ENCODE measurements around the gene MFAP3L. TPM values are rescaled to one million over a fixed set of nuclear protein-coding genes. Genes with fewer than 3 reads are reported as not detected.

MFAP3L gene
- total RNA-seq, 1 experiment from 2014 or later = 5.1 TPM

DNA sequence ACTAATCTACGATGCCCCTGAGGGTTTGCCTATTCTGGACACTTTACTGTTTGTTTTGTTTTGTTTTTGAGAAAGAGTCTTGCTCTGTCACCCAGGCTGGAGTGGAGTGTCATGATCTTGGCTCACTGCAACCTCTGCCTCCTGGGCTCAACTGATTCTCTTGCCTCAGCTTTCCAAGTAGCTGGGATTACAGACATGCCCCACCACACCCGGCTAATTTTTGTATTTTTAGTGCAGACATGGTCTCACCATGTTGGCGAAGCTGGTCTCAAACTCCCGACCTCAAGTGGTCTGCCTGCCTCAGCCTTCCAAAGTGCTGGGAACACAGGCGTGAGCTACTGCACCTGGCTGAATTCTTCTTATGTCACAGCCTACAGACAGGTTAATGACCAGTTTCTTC, 70.7 kb downstream of the MFAP3L start:
- Histone ChIP-seq H3K9ac (ENCODE audit: extremely low read depth, insufficient read length, low read length) (no peak overlapping the region), H3K56ac (ENCODE audit: insufficient read length, low read depth, low read length) (no peak overlapping the region)

More for the DNA sequence above, 70.7 kb downstream of the MFAP3L start:
- Histone ChIP-seq H3K4ac (ENCODE audit: low read depth, low read length) (no peak overlapping the region), H2BK15ac (ENCODE audit: low read depth, low read length) (no peak overlapping the region), H3K79me2 (ENCODE audit: insufficient read depth, low read length) (no peaks in the 10 kb centered on the region), H3K18ac (ENCODE audit: insufficient read length, low read depth, low read length) (no peak overlapping the region), H4K91ac (ENCODE audit: insufficient read length, low read depth, low read length) (no peak overlapping the region), H4K5ac (ENCODE audit: insufficient read length, low read depth, low read length) (no peak overlapping the region), H2BK120ac (ENCODE audit: low read depth, low read length, poor library complexity, severe bottlenecking) (no peak overlapping the region), H3K4me1 (ENCODE audit: insufficient read depth, low read length) (peaks cover 11% of the 10 kb centered on the region), H2BK12ac (ENCODE audit: insufficient read length, low read depth, low read length) (no peak overlapping the region), H3K23ac (ENCODE audit: insufficient read length, low read depth, low read length) (no peak overlapping the region), H3K79me1 (ENCODE audit: insufficient read depth, low read depth, low read length, poor library complexity, severe bottlenecking) (no peaks in the 10 kb centered on the region), H3K27me3 (ENCODE audit: insufficient read depth, low read length) (no peaks in the 10 kb centered on the region), H2BK20ac (ENCODE audit: low read depth, low read length, poor library complexity, severe bottlenecking) (no peak overlapping the region), H3K14ac (ENCODE audit: insufficient read depth, low read length) (no peak overlapping the region), H4K20me1 (ENCODE audit: control insufficient read depth, insufficient read depth, insufficient read length) (no peaks in the 10 kb centered on the region), H2AFZ (ENCODE audit: low read length) (no peak overlapping the region), H4K8ac (replicated peaks; ENCODE audit: insufficient read length, low read depth, low read length) (no peak overlapping the region), H3K27ac (ENCODE audit: insufficient read length, low read depth, low read length) (no peak overlapping the region), H2BK5ac (ENCODE audit: insufficient read length, low read length) (no peak overlapping the region), H3K4me2 (ENCODE audit: insufficient read depth, insufficient read length, low read length) (no peak overlapping the region), H3K9me3 (ENCODE audit: control insufficient read depth, low read depth, low read length) (no peaks in the 10 kb centered on the region), H2AK5ac (ENCODE audit: insufficient read length, low read length) (no peak overlapping the region), H3T11ph (ENCODE audit: low read length) (no peak overlapping the region), H3K23me2 (ENCODE audit: insufficient read length, low read depth, low read length, poor library complexity, severe bottlenecking) (no peaks in the 10 kb centered on the region)
- Mint-ChIP-seq H3K4me3 (no peak overlapping the region), H3K27ac (peak overlapping the region in 1 of 3 experiments; percentile 61; a peak in 1 of 7 replicates), H3K4me1 (peaks cover 16 to 23% of the 10 kb centered on the region in 2 experiments), H3K36me3 (ENCODE audit: insufficient read depth in 1 of 3, low read depth in 3 of 3) (no peaks in the 10 kb centered on the region), H3K9me3 (no peaks in the 10 kb centered on the region), H3K27me3 (ENCODE audit: low read depth) (no peaks in the 10 kb centered on the region)
- no peak for DNase-seq
- no CpG with 5 or more reads among the region's 5 CpGs for WGBS (ENCODE audit: extremely low coverage, insufficient read length, low lambda C conversion rate)
- TF ChIP-seq, protein P1, sequence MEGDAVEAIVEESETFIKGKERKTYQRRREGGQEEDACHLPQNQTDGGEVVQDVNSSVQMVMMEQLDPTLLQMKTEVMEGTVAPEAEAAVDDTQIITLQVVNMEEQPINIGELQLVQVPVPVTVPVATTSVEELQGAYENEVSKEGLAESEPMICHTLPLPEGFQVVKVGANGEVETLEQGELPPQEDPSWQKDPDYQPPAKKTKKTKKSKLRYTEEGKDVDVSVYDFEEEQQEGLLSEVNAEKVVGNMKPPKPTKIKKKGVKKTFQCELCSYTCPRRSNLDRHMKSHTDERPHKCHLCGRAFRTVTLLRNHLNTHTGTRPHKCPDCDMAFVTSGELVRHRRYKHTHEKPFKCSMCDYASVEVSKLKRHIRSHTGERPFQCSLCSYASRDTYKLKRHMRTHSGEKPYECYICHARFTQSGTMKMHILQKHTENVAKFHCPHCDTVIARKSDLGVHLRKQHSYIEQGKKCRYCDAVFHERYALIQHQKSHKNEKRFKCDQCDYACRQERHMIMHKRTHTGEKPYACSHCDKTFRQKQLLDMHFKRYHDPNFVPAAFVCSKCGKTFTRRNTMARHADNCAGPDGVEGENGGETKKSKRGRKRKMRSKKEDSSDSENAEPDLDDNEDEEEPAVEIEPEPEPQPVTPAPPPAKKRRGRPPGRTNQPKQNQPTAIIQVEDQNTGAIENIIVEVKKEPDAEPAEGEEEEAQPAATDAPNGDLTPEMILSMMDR (conservative IDR thresholded peaks at IDR 0.05) = no peak

Measured in H9 (cell line).